Trophoblast cell (in vitro differentiated cells and primary cell): ENCODE results near the gene FAM217B. TPM values are rescaled to one million over a fixed set of nuclear protein-coding genes. Genes with fewer than 3 reads are reported as not detected.

Experiments
- DNase-seq, 2 donors: peaks; one replicate each; pipeline ENCODE4 v3.0.0-alpha.2; 2016
- H2AFZ ChIP-seq: 2 replicates; pipeline ENCODE4 v1.6.1; 2013; ENCODE audit warnings: low read length, moderate library complexity, mild to moderate bottlenecking; ENCODE audit not compliant: insufficient read depth, poor library complexity
- H2AK5ac ChIP-seq: 2 replicates; pipeline ENCODE4 v1.6.1; 2013; ENCODE audit warnings: mild to moderate bottlenecking, low read length
- H2BK120ac ChIP-seq: 2 replicates; pipeline ENCODE4 v1.6.1; 2013; ENCODE audit warnings: low read length, mild to moderate bottlenecking, moderate library complexity; ENCODE audit not compliant: insufficient read depth, poor library complexity
- H2BK12ac ChIP-seq: 2 replicates; pipeline ENCODE4 v1.6.1; 2013; ENCODE audit warnings: mild to moderate bottlenecking, low read length, moderate library complexity
- H2BK5ac ChIP-seq: 2 replicates; pipeline ENCODE4 v1.6.1; 2013; ENCODE audit warnings: low read length, low read depth, moderate library complexity, mild to moderate bottlenecking; ENCODE audit not compliant: poor library complexity
- H3K14ac ChIP-seq: 2 replicates; pipeline ENCODE4 v1.6.1; 2013; ENCODE audit warnings: mild to moderate bottlenecking, low read length
- H3K18ac ChIP-seq: 2 replicates; pipeline ENCODE4 v1.6.1; 2013; ENCODE audit warnings: mild to moderate bottlenecking, low read length
- H3K23ac ChIP-seq: 2 replicates; pipeline ENCODE4 v1.6.1; 2013; ENCODE audit warnings: low read length
- H3K27ac ChIP-seq: 2 replicates; pipeline ENCODE4 v1.5.1; 2013; ENCODE audit warnings: low read depth, mild to moderate bottlenecking, inconsistent platforms, low read length, moderate library complexity
- H3K27me3 ChIP-seq: 2 replicates; pipeline ENCODE4 v1.6.1; 2013; ENCODE audit warnings: inconsistent platforms, mild to moderate bottlenecking, low read length, moderate library complexity; ENCODE audit not compliant: insufficient read depth
- H3K36me3 ChIP-seq, 2 experiments: 1 replicate in 1 of 2; 2 replicates in 1 of 2; pipeline ENCODE4 v1.6.1; 2013; ENCODE audit warnings: low read length in 2 of 2, mild to moderate bottlenecking in 2 of 2, moderate library complexity in 1 of 2; ENCODE audit not compliant: insufficient read depth in 2 of 2, control insufficient read depth in 1 of 2
- H3K4ac ChIP-seq: 2 replicates; pipeline ENCODE4 v1.6.1; 2013; ENCODE audit warnings: low read depth, mild to moderate bottlenecking, low read length, moderate library complexity
- H3K4me1 ChIP-seq, 2 experiments: 1 replicate in 1 of 2; 2 replicates in 1 of 2; pipeline ENCODE4 v1.6.1; 2013; ENCODE audit warnings: low read length in 2 of 2, mild to moderate bottlenecking in 2 of 2, moderate library complexity in 1 of 2; ENCODE audit not compliant: insufficient read depth in 2 of 2, control insufficient read depth in 1 of 2
- H3K4me2 ChIP-seq: 2 replicates; pipeline ENCODE4 v1.6.1; 2013; ENCODE audit warnings: inconsistent platforms, mild to moderate bottlenecking, low read length, moderate library complexity
- H3K4me3 ChIP-seq: 2 replicates; pipeline ENCODE4 v1.5.1; 2013; ENCODE audit warnings: mild to moderate bottlenecking, low read depth, low read length, inconsistent platforms
- H3K79me1 ChIP-seq: one replicate; pipeline ENCODE4 v1.6.1; 2013; ENCODE audit warnings: low read length
- H3K79me2 ChIP-seq: 2 replicates; pipeline ENCODE4 v1.6.1; 2013; ENCODE audit warnings: low read length, mild to moderate bottlenecking; ENCODE audit not compliant: control insufficient read depth, insufficient read depth, poor library complexity
- H3K9ac ChIP-seq: 2 replicates; pipeline ENCODE4 v1.6.1; 2013; ENCODE audit warnings: mild to moderate bottlenecking, low read length
- H3K9me3 ChIP-seq: 2 replicates; pipeline ENCODE4 v1.6.1; 2013; ENCODE audit warnings: low read depth, mild to moderate bottlenecking, control low read depth, inconsistent platforms, low read length; ENCODE audit not compliant: insufficient read depth
- H4K12ac ChIP-seq: 2 replicates; pipeline ENCODE4 v1.6.1; 2013; ENCODE audit warnings: low read depth, mild to moderate bottlenecking, low read length, moderate library complexity
- H4K8ac ChIP-seq: 2 replicates; pipeline ENCODE4 v1.6.1; 2013; ENCODE audit warnings: low read depth, mild to moderate bottlenecking, low read length, moderate library complexity
- H4K91ac ChIP-seq: one replicate; pipeline ENCODE4 v1.6.1; 2013; ENCODE audit warnings: low read depth, mild to moderate bottlenecking, low read length, moderate library complexity
- WGBS: extraction: QIAGEN DNeasy Blood & Tissue Kit; methylation state at CpG from one replicate; pipeline ENCODE4 v1.1.7; 2013; ENCODE audit warnings: missing lambda C conversion rate; ENCODE audit not compliant: insufficient read length, insufficient coverage; ENCODE audit errors: extremely low coverage; 5-methylcytosine and 5-hydroxymethylcytosine counted together
- polyA plus RNA-seq: library from polyadenylated mRNA; stranded (reverse); fragments of 200-250 nt; gene quantifications from 2 replicates; pipeline ENCODE4 v1.2.3, GENCODE V29; 2013

FAM217B gene
- 8.5 and 8.9 TPM in 2 replicates for polyA plus RNA-seq

GRCh38 chr20:59940129-59940955, at the start of gene FAM217B, which contains the start of gene PPP1R3D:
FAM217B (plus strand) TSS chr20:59940389; CDS start chr20:59943944, 3,555 bp downstream.
PPP1R3D (minus strand) TSS chr20:59940305; CDS start chr20:59939931, 374 bp downstream.
- peak within 1 kb of the TSS; percentile 89 for H2AFZ ChIP-seq
- H2BK120ac ChIP-seq, result peak within 1 kb of the TSS; percentile 38
- peak within 1 kb of the TSS; percentile 78 for H3K4me3 ChIP-seq
- H3K27ac ChIP-seq, result peak within 1 kb of the TSS; percentile 94
- no peak within 1 kb of the TSS for H3K23ac ChIP-seq
- H2BK12ac ChIP-seq, result no peak within 1 kb of the TSS
- peak within 1 kb of the TSS; percentile 98 for H3K4me2 ChIP-seq
- peak within 1 kb of the TSS; percentile 85 for H3K9ac ChIP-seq
- peak within 1 kb of the TSS; percentile 61 for H4K91ac ChIP-seq
- H3K4me1 ChIP-seq, result peaks cover 12 to 13% of the 10 kb centered on the region in 2 experiments
- DNase-seq, result peak; percentile 97 to 98
- peaks cover 3 to 10% of the 10 kb centered on the region in 2 experiments for H3K36me3 ChIP-seq
- peak within 1 kb of the TSS; percentile 44 for H3K18ac ChIP-seq
- H3K27me3 ChIP-seq, result no peaks in the 10 kb centered on the region
- peak within 1 kb of the TSS; percentile 53 for H3K4ac ChIP-seq
- H4K12ac ChIP-seq, result peak within 1 kb of the TSS; percentile 68
- H3K14ac ChIP-seq, result peak within 1 kb of the TSS; percentile 73
- peaks cover 4% of the 10 kb centered on the region for H3K9me3 ChIP-seq
- H3K79me1 ChIP-seq, result peaks cover 13% of the 10 kb centered on the region
- no CpG with 5 or more reads among the region's 57 CpGs for WGBS
- H4K8ac ChIP-seq, result peak within 1 kb of the TSS; percentile 80
- peak within 1 kb of the TSS; percentile 47 for H2BK5ac ChIP-seq
- peak within 1 kb of the TSS; percentile 11 for H2AK5ac ChIP-seq
- peaks cover 5% of the 10 kb centered on the region for H3K79me2 ChIP-seq

- no peak overlapping the region for H4K12ac ChIP-seq
- H3K23ac ChIP-seq, result no peak overlapping the region
- no peak overlapping the region for H3K4me3 ChIP-seq
- H4K8ac ChIP-seq, result no peak overlapping the region
- H2BK120ac ChIP-seq, result no peak overlapping the region
- H2BK5ac ChIP-seq, result no peak overlapping the region
- no peaks in the 10 kb centered on the region for H3K79me2 ChIP-seq
- H2BK12ac ChIP-seq, result no peak overlapping the region
- H3K9ac ChIP-seq, result no peak overlapping the region
- H4K91ac ChIP-seq, result no peak overlapping the region
- no peak overlapping the region for H3K4ac ChIP-seq
- no peaks in the 10 kb centered on the region for H3K4me1 ChIP-seq
- H3K9me3 ChIP-seq, result no peaks in the 10 kb centered on the region
- no peak overlapping the region for H3K4me2 ChIP-seq
- H3K18ac ChIP-seq, result no peak overlapping the region
- no peaks in the 10 kb centered on the region for H3K36me3 ChIP-seq
- DNase-seq, result no peak
- no peak overlapping the region for H2AFZ ChIP-seq
- no peaks in the 10 kb centered on the region for H3K27me3 ChIP-seq
- no peaks in the 10 kb centered on the region for H3K79me1 ChIP-seq
- no peak overlapping the region for H3K14ac ChIP-seq
- H3K27ac ChIP-seq, result no peak overlapping the region
- H2AK5ac ChIP-seq, result no peak overlapping the region
- WGBS, result no CpG with 5 or more reads among the region's 1 CpG
These were observed 48.6 kb upstream of the FAM217B start for GRCh38 chr20:59891581-59891980.

GRCh38 chr20:59895908-59896307, 44.3 kb upstream of the FAM217B start:
- H3K9ac ChIP-seq, result no peak overlapping the region
- H2AFZ ChIP-seq, result no peak overlapping the region
- no peak overlapping the region for H3K27ac ChIP-seq
- H3K27me3 ChIP-seq, result no peaks in the 10 kb centered on the region
- no peaks in the 10 kb centered on the region for H3K4me1 ChIP-seq
- no peak overlapping the region for H3K4me3 ChIP-seq
- H4K12ac ChIP-seq, result no peak overlapping the region
- H2BK120ac ChIP-seq, result no peak overlapping the region
- no peak overlapping the region for H2AK5ac ChIP-seq
- H2BK12ac ChIP-seq, result no peak overlapping the region
- DNase-seq, result no peak
- no CpG with 5 or more reads among the region's 1 CpG for WGBS
- no peak overlapping the region for H2BK5ac ChIP-seq
- H4K8ac ChIP-seq, result no peak overlapping the region
- H3K18ac ChIP-seq, result no peak overlapping the region
- no peak overlapping the region for H4K91ac ChIP-seq
- no peaks in the 10 kb centered on the region for H3K79me2 ChIP-seq
- no peaks in the 10 kb centered on the region for H3K9me3 ChIP-seq
- H3K4ac ChIP-seq, result no peak overlapping the region
- H3K36me3 ChIP-seq, result no peaks in the 10 kb centered on the region
- no peak overlapping the region for H3K23ac ChIP-seq
- H3K79me1 ChIP-seq, result no peaks in the 10 kb centered on the region
- no peak overlapping the region for H3K14ac ChIP-seq
- no peak overlapping the region for H3K4me2 ChIP-seq

GRCh38 chr20:59902470-59902869, 37.7 kb upstream of the FAM217B start:
- Histone ChIP-seq H3K79me2 (no peaks in the 10 kb centered on the region), H2BK5ac (no peak overlapping the region), H3K36me3 (no peaks in the 10 kb centered on the region), H3K23ac (no peak overlapping the region), H3K4me2 (no peak overlapping the region), H4K12ac (no peak overlapping the region), H2AK5ac (no peak overlapping the region), H3K4me3 (no peak overlapping the region), H4K8ac (no peak overlapping the region), H3K9ac (no peak overlapping the region), H4K91ac (no peak overlapping the region), H3K79me1 (no peaks in the 10 kb centered on the region), H2BK120ac (no peak overlapping the region), H2AFZ (no peak overlapping the region), H3K4ac (no peak overlapping the region), H3K27ac (no peak overlapping the region), H3K18ac (no peak overlapping the region), H3K4me1 (no peaks in the 10 kb centered on the region), H3K27me3 (no peaks in the 10 kb centered on the region), H3K9me3 (no peaks in the 10 kb centered on the region), H3K14ac (no peak overlapping the region), H2BK12ac (no peak overlapping the region)
- no CpG with 5 or more reads among the region's 3 CpGs for WGBS
- DNase-seq, result no peak
